SK-N-SH (cell line): Measurements from ENCODE around the gene CMC4.

Source experiments
- CTCF ChIP-seq: fragments of 200-600 bp; sonication (generic); IDR thresholded peaks from 2 replicates; pipeline ENCODE4 v1.6.1; 2017; ENCODE audit warnings: antibody characterized with exemption, mild to moderate bottlenecking, moderate library complexity
- RFX5 ChIP-seq: IDR thresholded peaks from 2 replicates; pipeline ENCODE4 v1.6.1; 2012; ENCODE audit warnings: mild to moderate bottlenecking, improper control_type of control experiment, low read length
- SIN3A ChIP-seq: IDR thresholded peaks from 2 replicates; pipeline ENCODE4 v1.6.1; 2012; ENCODE audit warnings: low read depth, mild to moderate bottlenecking, low read length, moderate library complexity, borderline replicate concordance

- TF ChIP-seq RFX5: no peak
- TF ChIP-seq SIN3A: no peak
- no peak for TF ChIP-seq CTCF
These were observed at the start of gene CMC4, which contains the start of the genes BRCC3 and MTCP1 for GRCh38 chrX:155070975-155071693.
